GM12878 (cell line): Measurements from ENCODE around the gene DRD3. TPM values are rescaled to one million over a fixed set of nuclear protein-coding genes. Genes with fewer than 3 reads are reported as not detected.

Experiments used
- ATAC-seq: fragments of 200-7000 bp; cut with Tn5 transposase; 3 replicates; pipeline ENCODE4 v1.9.1; 2020; ENCODE audit warnings: mild to moderate bottlenecking, moderate library complexity
- BruUV-seq: library from RNA; stranded (reverse); fragments of 400-500 nt; replicated peaks from 2 replicates; lab custom pipeline; 2021; lab: Mats Ljungman, UMichigan
- CTCF ChIA-PET: fragments of 300-600 bp; sonication (Branson Sonifier 250); formaldehyde crosslinking; extraction: SDS; loops from one replicate; lab custom pipeline; 2021; ENCODE audit warnings: inconsistent platforms; lab: Yijun Ruan, JAX
- POLR2A ChIA-PET: fragments of 350-600 bp; formaldehyde crosslinking; extraction: SDS; loops from one replicate; lab custom pipeline; 2021; ENCODE audit warnings: inconsistent platforms; lab: Charles Lee
- RAD21 ChIA-PET: fragments of 300-600 bp; sonication (Branson Sonifier 250); formaldehyde crosslinking; loops from one replicate; lab custom pipeline; 2023; ENCODE audit warnings: antibody characterized with exemption; ENCODE audit not compliant: unreplicated experiment; lab: Charles Lee
- SMC1A ChIA-PET: fragments of 300-600 bp; sonication (Branson Sonifier 250); formaldehyde crosslinking; loops from one replicate; lab custom pipeline; 2023; ENCODE audit not compliant: unreplicated experiment, uncharacterized antibody; lab: Charles Lee
- DNase-seq: peaks from one replicate; pipeline ENCODE4 v3.0.0-alpha.2; 2011; ENCODE audit warnings: low read depth, low spot score
- FAIRE-seq: peaks from 3 replicates; lab custom pipeline; 2011; peaks lifted over from hg19 to GRCh38; lab: Jason Lieb, UNC
- H2AFZ ChIP-seq: 2 replicates; pipeline ENCODE4 v1.6.0; 2011; ENCODE audit warnings: low read depth, low read length, control low read depth; ENCODE audit not compliant: control insufficient read depth
- H3K27ac ChIP-seq: 2 replicates; pipeline ENCODE4 v1.5.1; 2011; ENCODE audit warnings: control low read depth; ENCODE audit not compliant: control insufficient read depth, insufficient read depth
- H3K27me3 ChIP-seq, 2 experiments: replicated peaks in 1 of 2; 2 replicates each; pipeline versions ENCODE4 v1.6.0 to v1.6.1; 2011; ENCODE audit warnings: low read length in 1 of 2; ENCODE audit not compliant: control insufficient read depth in 2 of 2, insufficient read depth in 2 of 2
- H3K36me3 ChIP-seq, 2 experiments: 2 replicates each; pipeline ENCODE4 v1.5.1; 2011; ENCODE audit warnings: low read length in 1 of 2; ENCODE audit not compliant: control insufficient read depth in 2 of 2, insufficient read depth in 2 of 2
- H3K4me1 ChIP-seq: 2 replicates; pipeline ENCODE4 v1.6.1; 2011; ENCODE audit warnings: mild to moderate bottlenecking, low read length, moderate library complexity, mixed read lengths; ENCODE audit not compliant: control insufficient read depth, insufficient read depth
- H3K4me2 ChIP-seq: 2 replicates; pipeline ENCODE4 v1.6.0; 2011; ENCODE audit warnings: control low read depth; ENCODE audit not compliant: control insufficient read depth, insufficient read depth
- H3K4me3 ChIP-seq: fragments of 200-600 bp; sonication (generic); 2 replicates; pipeline ENCODE4 v1.5.1; 2016
- H3K79me2 ChIP-seq: 2 replicates; pipeline ENCODE4 v1.6.0; 2011; ENCODE audit warnings: low read length; ENCODE audit not compliant: control insufficient read depth, insufficient read depth
- H3K9ac ChIP-seq: 2 replicates; pipeline ENCODE4 v1.8.0; 2011; ENCODE audit warnings: low read length, control low read depth, mixed read lengths; ENCODE audit not compliant: control insufficient read depth, insufficient read depth
- H3K9me3 ChIP-seq: replicated peaks from 3 replicates; pipeline ENCODE4 v1.5.1; 2011; ENCODE audit warnings: mild to moderate bottlenecking, low read length; ENCODE audit not compliant: control insufficient read depth, insufficient read depth
- H4K20me1 ChIP-seq: 2 replicates; pipeline ENCODE4 v1.6.0; 2011; ENCODE audit not compliant: control insufficient read depth, insufficient read depth
- BMI1 ChIP-seq: fragments of 450-650 bp; IDR thresholded peaks from 2 replicates; pipeline ENCODE4 v1.6.1; 2016; ENCODE audit warnings: mild to moderate bottlenecking, moderate library complexity, borderline replicate concordance
- CHD2 ChIP-seq: IDR thresholded peaks from 2 replicates; pipeline ENCODE4 v1.6.1; 2011; ENCODE audit warnings: low read depth, low read length, improper control_type of control experiment, borderline replicate concordance
- ESRRA ChIP-seq: IDR thresholded peaks from 2 replicates; pipeline ENCODE4 v1.6.1; 2012; ENCODE audit warnings: mild to moderate bottlenecking, low read length, improper control_type of control experiment
- GATAD2B ChIP-seq: fragments of 450-650 bp; conservative IDR thresholded peaks from 2 replicates; pipeline ENCODE4 v1.6.1; 2017; ENCODE audit warnings: low read depth, mild to moderate bottlenecking, moderate library complexity
- NFXL1 ChIP-seq: fragments of 450-650 bp; IDR thresholded peaks from 2 replicates; pipeline ENCODE4 v1.6.1; 2017; ENCODE audit warnings: antibody characterized with exemption, mild to moderate bottlenecking, borderline replicate concordance
- NR2C1 ChIP-seq: fragments of 450-650 bp; IDR thresholded peaks from 2 replicates; pipeline ENCODE4 v1.6.1; 2017; ENCODE audit warnings: antibody characterized with exemption, mild to moderate bottlenecking, moderate library complexity
- POLR2AphosphoS2 ChIP-seq: IDR thresholded peaks from 2 replicates; pipeline ENCODE4 v1.6.1; 2011; ENCODE audit warnings: low read depth, mild to moderate bottlenecking, low read length, improper control_type of control experiment, moderate library complexity
- RELA ChIP-seq: fragments of 450-650 bp; IDR thresholded peaks from 2 replicates; pipeline ENCODE4 v1.8.0; 2014; ENCODE audit warnings: borderline replicate concordance; ENCODE audit not compliant: partially characterized antibody
- REST ChIP-seq: IDR thresholded peaks from 2 replicates; pipeline ENCODE4 v1.6.1; 2012; ENCODE audit warnings: mild to moderate bottlenecking, low read depth, low read length
- SRF ChIP-seq, 2 experiments: IDR thresholded peaks; 2 replicates each; pipeline ENCODE4 v1.6.1; 2011; ENCODE audit warnings: low read depth in 2 of 2, low read length in 2 of 2, mild to moderate bottlenecking in 1 of 2, moderate library complexity in 1 of 2
- SUPT20H ChIP-seq: IDR thresholded peaks from 2 replicates; pipeline ENCODE4 v1.6.1; 2011; ENCODE audit warnings: low read depth, mild to moderate bottlenecking, low read length, moderate library complexity, borderline replicate concordance; ENCODE audit not compliant: control insufficient read depth
- TBL1XR1 ChIP-seq: IDR thresholded peaks from 2 replicates; pipeline ENCODE4 v1.6.1; 2012; ENCODE audit warnings: low read depth, low read length, improper control_type of control experiment
- TCF12 ChIP-seq: IDR thresholded peaks from 2 replicates; pipeline ENCODE4 v1.6.1; 2011; ENCODE audit warnings: low read depth, mild to moderate bottlenecking, low read length
- USF1 ChIP-seq: IDR thresholded peaks from 2 replicates; pipeline ENCODE4 v1.6.1; 2011; ENCODE audit warnings: borderline replicate concordance, low read depth, mild to moderate bottlenecking, moderate library complexity, mixed read lengths, low read length; ENCODE audit not compliant: insufficient read depth; ENCODE audit errors: extremely low read length
- WGBS: methylation state at CpG from one replicate; pipeline ENCODE4 v1.1.6; 2016; ENCODE audit warnings: low lambda C conversion rate; ENCODE audit not compliant: insufficient replicate concordance, insufficient coverage; ENCODE audit errors: missing lambda C conversion rate; 5-methylcytosine and 5-hydroxymethylcytosine counted together
- in situ Hi-C: fragments of 300-500 bp; cut with MboI; formaldehyde crosslinking; loops from 9 replicates; pipeline ENCODE4 v1.14.3; 2018; ENCODE audit warnings: mixed read lengths
- intact Hi-C: fragments of 100-400 bp; cut with micrococcal nuclease; formaldehyde crosslinking; loops from one replicate; pipeline ENCODE4 v1.14.2; 2022; ENCODE audit not compliant: unreplicated experiment
- polyA plus RNA-seq, 11 experiments: library from polyadenylated mRNA; depleted of rRNA in 4 of 11; unstranded in 6 of 11; stranded (reverse) in 5 of 11; fragments of >200 nt; fragmentation: Nextera tagmentation in 4 of 11; fragmentation: Illumina TruSeq in 1 of 11; extraction: Ambion mirVana in 4 of 11; extraction: Trizol in 1 of 11; gene quantifications; 1 replicate in 1 of 11; 2 replicates in 10 of 11; pipeline versions ENCODE4 v1.2.1 to v1.2.3, GENCODE V29; 2011 to 2016; ENCODE audit warnings: inconsistent platforms in 2 of 11, missing spikeins in 2 of 11, low read depth in 1 of 11
- total RNA-seq, 4 experiments: library from RNA; depleted of rRNA in 3 of 4; stranded (reverse); fragments of >200 nt in 3 of 4; fragmentation: Illumina TruSeq in 1 of 4; extraction: Trizol in 1 of 4; gene quantifications; 2 replicates each; pipeline versions ENCODE4 v1.2.1 to v1.2.3, GENCODE V29; 2013 to 2021

DRD3 gene
- total and polyA plus RNA-seq, 10 of the 15 experiments (the other 5 are each of a cell fraction or from before 2014, with no cell fraction given) = not detected

GRCh38 chr3:114127517-114127916, 51.3 kb downstream of the DRD3 start:
- BruUV-seq = no TSS peak
- ChIA-PET RAD21 (no interaction called here), POLR2A (no interaction called here), CTCF (interaction anchor here (1.3 to 1.7 kb wide), 2 partner anchors 18 to 27 kb away, joined by 3 read pairs; no protein-coding TSS in a partner anchor), SMC1A (interaction anchor here (0.9 kb wide), 1 partner anchor 9 kb away, joined by 4 read pairs; no protein-coding TSS in a partner anchor)
- Histone ChIP-seq H3K36me3 (no peaks in the 10 kb centered on the region), H3K9me3 (no peaks in the 10 kb centered on the region), H2AFZ (no peak overlapping the region), H3K79me2 (no peaks in the 10 kb centered on the region), H3K4me3 (no peak overlapping the region), H3K27ac (no peak overlapping the region), H4K20me1 (no peaks in the 10 kb centered on the region), H3K27me3 (peaks cover 0 to 3% of the 10 kb centered on the region in 2 experiments; a peak in 1 of 4 replicates), H3K4me2 (no peak overlapping the region), H3K9ac (no peak overlapping the region), H3K4me1 (no peaks in the 10 kb centered on the region)
- ATAC-seq (no peak), DNase-seq (no peak), FAIRE-seq (no peak)
- TF ChIP-seq TBL1XR1 (no peak), RELA (no peak), ESRRA (no peak), BMI1 (no peak), GATAD2B (no peak), REST (no peak), USF1 (no peak), POLR2AphosphoS2 (no peak), SUPT20H (no peak), TCF12 (no peak), CHD2 (no peak), NFXL1 (no peak), SRF (IDR thresholded peaks at IDR 0.05; ENCODE audit: low read depth in 2 of 2, low read length in 2 of 2) (no peak), NR2C1 (no peak)
- intact Hi-C loops (no loop called here), in situ Hi-C loops (no loop called here)
- 57% methylated on average over 3 of the region's 3 CpGs for WGBS
